Liver (tissue), 3 donors: Measurements from ENCODE around the gene PAPPA.

ENCODE experiments used
- EGR1 ChIP-seq, 2 donors: IDR thresholded peaks; 2 replicates each; pipeline ENCODE4 v1.6.1; 2016 to 2018; ENCODE audit warnings: antibody characterized with exemption in 2 of 2, low read depth in 2 of 2
- GABPA ChIP-seq, 2 donors: IDR thresholded peaks in 1 of 2; conservative IDR thresholded peaks in 1 of 2; 2 replicates each; pipeline ENCODE4 v1.6.1; 2016; ENCODE audit warnings: antibody characterized with exemption in 2 of 2, mild to moderate bottlenecking in 1 of 2, moderate library complexity in 1 of 2
- RXRA ChIP-seq, 2 donors: IDR thresholded peaks; 2 replicates each; pipeline ENCODE4 v1.6.1; 2017 to 2018; ENCODE audit warnings: antibody characterized with exemption in 2 of 2, mild to moderate bottlenecking in 1 of 2
- TAF1 ChIP-seq: conservative IDR thresholded peaks from 2 replicates; pipeline ENCODE4 v1.6.1; 2016; ENCODE audit warnings: antibody characterized with exemption, mild to moderate bottlenecking
- YY1 ChIP-seq: IDR thresholded peaks from 2 replicates; pipeline ENCODE4 v1.6.1; 2016; ENCODE audit warnings: antibody characterized with exemption, mild to moderate bottlenecking
- TF ChIP-seq, protein P1 (sequence below): fragments of 150-350 bp; IDR thresholded peaks from 2 replicates; pipeline ENCODE4 v1.5.1; 2017; ENCODE audit warnings: improper control_type of control experiment, low read depth, low read length; ENCODE audit not compliant: missing input control
- TF ChIP-seq, protein P2 (sequence below): IDR thresholded peaks from 2 replicates; pipeline ENCODE4 v1.6.1; 2016; ENCODE audit warnings: antibody characterized with exemption
- donor health status: healthy.
- donor health status: healthy.

DNA sequence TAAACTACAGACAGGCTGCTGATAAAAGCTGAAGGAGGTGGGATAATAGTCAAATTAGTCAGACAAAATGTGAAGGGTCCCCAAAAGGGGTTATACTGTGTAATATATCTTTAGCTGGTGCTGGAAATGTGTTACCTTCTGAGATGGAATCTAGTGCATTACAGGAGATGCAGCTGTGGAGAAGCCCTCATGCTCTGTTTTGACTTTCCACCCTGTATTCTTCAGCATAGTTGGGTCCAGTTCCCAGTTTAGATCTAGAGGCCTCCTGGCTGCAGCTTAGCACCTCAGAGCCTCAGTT, 122.6 kb downstream of the PAPPA start:
- TF ChIP-seq, protein P1, sequence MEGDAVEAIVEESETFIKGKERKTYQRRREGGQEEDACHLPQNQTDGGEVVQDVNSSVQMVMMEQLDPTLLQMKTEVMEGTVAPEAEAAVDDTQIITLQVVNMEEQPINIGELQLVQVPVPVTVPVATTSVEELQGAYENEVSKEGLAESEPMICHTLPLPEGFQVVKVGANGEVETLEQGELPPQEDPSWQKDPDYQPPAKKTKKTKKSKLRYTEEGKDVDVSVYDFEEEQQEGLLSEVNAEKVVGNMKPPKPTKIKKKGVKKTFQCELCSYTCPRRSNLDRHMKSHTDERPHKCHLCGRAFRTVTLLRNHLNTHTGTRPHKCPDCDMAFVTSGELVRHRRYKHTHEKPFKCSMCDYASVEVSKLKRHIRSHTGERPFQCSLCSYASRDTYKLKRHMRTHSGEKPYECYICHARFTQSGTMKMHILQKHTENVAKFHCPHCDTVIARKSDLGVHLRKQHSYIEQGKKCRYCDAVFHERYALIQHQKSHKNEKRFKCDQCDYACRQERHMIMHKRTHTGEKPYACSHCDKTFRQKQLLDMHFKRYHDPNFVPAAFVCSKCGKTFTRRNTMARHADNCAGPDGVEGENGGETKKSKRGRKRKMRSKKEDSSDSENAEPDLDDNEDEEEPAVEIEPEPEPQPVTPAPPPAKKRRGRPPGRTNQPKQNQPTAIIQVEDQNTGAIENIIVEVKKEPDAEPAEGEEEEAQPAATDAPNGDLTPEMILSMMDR, result no peak
- TF ChIP-seq YY1, result no peak
- no peak for TF ChIP-seq RXRA (IDR thresholded peaks at IDR 0.05)
- no peak for TF ChIP-seq GABPA (IDR thresholded peaks at IDR 0.05 in 1 of 2, conservative IDR thresholded peaks at IDR 0.05 in 1 of 2)
- no peak for TF ChIP-seq EGR1 (IDR thresholded peaks at IDR 0.05; ENCODE audit: low read depth in 2 of 2)
- TF ChIP-seq, protein P2, sequence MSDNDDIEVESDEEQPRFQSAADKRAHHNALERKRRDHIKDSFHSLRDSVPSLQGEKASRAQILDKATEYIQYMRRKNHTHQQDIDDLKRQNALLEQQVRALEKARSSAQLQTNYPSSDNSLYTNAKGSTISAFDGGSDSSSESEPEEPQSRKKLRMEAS, result no peak
- no peak for TF ChIP-seq TAF1
